T-cell (primary cell): Measurements from ENCODE around the gene PPP4R4. TPM values are rescaled to one million over a fixed set of nuclear protein-coding genes. Genes with fewer than 3 reads are reported as not detected.

Experiments
- ATAC-seq, 4 experiments: fragments of 200-7000 bp in 3 of 4; fragments of 150-1000 bp in 1 of 4; cut with Tn5 transposase; replicated peaks in 1 of 4; 1 replicate in 3 of 4; 2 replicates in 1 of 4; pipeline ENCODE4 v1.10.0; 2021; ENCODE audit warnings: moderate library complexity in 3 of 4, mild to moderate bottlenecking in 2 of 4, moderate number of reproducible peaks in 1 of 4
- CTCF ChIA-PET, 2 donors: fragments of 300-600 bp; sonication (Branson Sonifier 250); formaldehyde crosslinking; loops; one replicate each; lab custom pipeline; 2022; ENCODE audit warnings: antibody characterized with exemption in 2 of 2; lab: Charles Lee
- POLR2A ChIA-PET, 2 donors: fragments of 300-600 bp; sonication (Branson Sonifier 250); formaldehyde crosslinking; loops; one replicate each; lab custom pipeline; 2022; ENCODE audit warnings: antibody characterized with exemption in 2 of 2; lab: Charles Lee
- DNase-seq, 35 experiments: peaks; one replicate each; pipeline versions ENCODE4 v3.0.0 to v3.0.0-alpha.2; 2013 to 2023
- H3K27ac ChIP-seq: one replicate; pipeline ENCODE4 v1.5.1; 2013; ENCODE audit warnings: low read length
- H3K27me3 ChIP-seq, 2 experiments: replicated peaks in 1 of 2; 1 replicate in 1 of 2; 2 replicates in 1 of 2; pipeline versions ENCODE4 v1.6.1 to v1.7.0; 2013; ENCODE audit warnings: low read length in 1 of 2, mixed read lengths in 1 of 2; ENCODE audit not compliant: control insufficient read depth in 2 of 2, insufficient read depth in 2 of 2; ENCODE audit errors: extremely low read depth in 1 of 2
- H3K36me3 ChIP-seq, 2 donors: 1 replicate in 1 of 2; 2 replicates in 1 of 2; pipeline versions ENCODE4 v1.6.1 to v1.7.0; 2013; ENCODE audit warnings: low read length in 1 of 2; ENCODE audit not compliant: control insufficient read depth in 2 of 2, insufficient read depth in 1 of 2; ENCODE audit errors: extremely low read depth in 1 of 2
- H3K4me1 ChIP-seq, 2 experiments: 1 replicate in 1 of 2; 2 replicates in 1 of 2; pipeline versions ENCODE4 v1.6.1 to v1.7.0; 2013; ENCODE audit warnings: low read length in 2 of 2, mixed read lengths in 1 of 2; ENCODE audit not compliant: insufficient read depth in 2 of 2, control insufficient read depth in 1 of 2; ENCODE audit errors: extremely low read depth in 1 of 2
- H3K4me3 ChIP-seq, 2 donors: 1 replicate in 1 of 2; 2 replicates in 1 of 2; pipeline versions ENCODE4 v1.5.1 to v1.7.0; 2013; ENCODE audit warnings: mild to moderate bottlenecking in 2 of 2, low read length in 1 of 2, moderate library complexity in 1 of 2; ENCODE audit not compliant: control insufficient read depth in 1 of 2; ENCODE audit errors: extremely low read depth in 1 of 2
- H3K9me3 ChIP-seq: 2 replicates; pipeline ENCODE4 v1.7.0; 2013
- H3K27ac Mint-ChIP-seq, 2 donors: one replicate each; pipeline ENCODE4 v1.8.0; 2020 to 2021; ENCODE audit warnings: mild to moderate bottlenecking in 2 of 2, mixed read lengths in 2 of 2
- H3K27me3 Mint-ChIP-seq, 2 donors: one replicate each; pipeline ENCODE4 v1.8.0; 2021 to 2022; ENCODE audit warnings: mixed read lengths in 2 of 2
- H3K36me3 Mint-ChIP-seq: one replicate; pipeline ENCODE4 v1.8.0; 2021; ENCODE audit warnings: mixed read lengths
- H3K4me1 Mint-ChIP-seq, 3 donors: one replicate each; pipeline ENCODE4 v1.8.0; 2020 to 2022; ENCODE audit warnings: mixed read lengths in 3 of 3, mild to moderate bottlenecking in 1 of 3
- H3K4me3 Mint-ChIP-seq, 3 donors: one replicate each; pipeline ENCODE4 v1.8.0; 2020 to 2022; ENCODE audit warnings: mild to moderate bottlenecking in 3 of 3, mixed read lengths in 3 of 3, moderate library complexity in 3 of 3
- H3K9me3 Mint-ChIP-seq, 3 donors: one replicate each; pipeline ENCODE4 v1.8.0; 2020 to 2022; ENCODE audit warnings: mixed read lengths in 3 of 3
- WGBS: methylation state at CpG from one replicate; pipeline ENCODE4 v1.1.5; 2013; ENCODE audit warnings: missing lambda C conversion rate; ENCODE audit not compliant: insufficient coverage; 5-methylcytosine and 5-hydroxymethylcytosine counted together
- total RNA-seq, 35 experiments: library from RNA in 6 of 35; stranded (reverse) in 6 of 35; fragments of 120-200 nt in 1 of 35; gene quantifications; one replicate each; pipeline versions ENCODE4 v1.2.1 to v1.2.4 and lab custom pipeline; 2013 to 2026

Gene PPP4R4
- total RNA-seq, 5 donors from 2014 or later (not counting 1 experiment from before 2014, with no cell fraction given): 0.41 to 2.5 (median 1.3) TPM

DNA sequence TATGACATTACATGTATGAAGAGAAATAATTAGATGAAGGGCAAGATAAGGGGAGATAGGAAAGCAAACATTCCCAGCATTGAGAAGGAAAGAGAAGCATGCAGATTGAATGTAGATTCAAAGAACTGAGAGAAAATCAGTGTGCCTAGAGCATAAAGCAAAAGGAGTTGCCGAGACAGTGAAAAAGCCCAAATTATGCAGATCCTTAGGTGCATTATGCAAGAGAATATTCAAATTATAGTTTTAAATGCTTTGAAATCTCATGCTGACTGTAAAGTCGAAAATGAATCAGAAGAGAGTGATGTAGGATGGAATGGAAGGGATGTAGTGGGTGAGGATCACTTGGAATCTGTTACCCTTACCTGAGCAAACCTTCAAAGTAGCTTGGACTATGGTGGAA lies 49.9 kb downstream of the PPP4R4 start:
- Histone ChIP-seq H3K27ac (no peak overlapping the region), H3K4me1 (no peaks in the 10 kb centered on the region), H3K27me3 (no peaks in the 10 kb centered on the region), H3K4me3 (no peak overlapping the region), H3K9me3 (peaks cover 4% of the 10 kb centered on the region), H3K36me3 (no peaks in the 10 kb centered on the region)
- H3K4me1 Mint-ChIP-seq: peaks cover 0 to 2% (median 0%) of the 10 kb centered on the region in 3 donors
- ATAC-seq (no peak), DNase-seq (no peak)
- no CpG with 5 or more reads among the region's 2 CpGs for WGBS
- no peak overlapping the region for H3K27ac Mint-ChIP-seq
- peaks cover 0 to 22% (median 4%) of the 10 kb centered on the region in 3 donors for H3K9me3 Mint-ChIP-seq
- ChIA-PET CTCF (interaction anchor here in 1 of 2 donors (0.6 kb wide), 1 partner anchor 87 kb away, joined by 3 read pairs; no protein-coding TSS in a partner anchor), POLR2A (no interaction called here)
- H3K36me3 Mint-ChIP-seq: peaks cover 2% of the 10 kb centered on the region
- H3K27me3 Mint-ChIP-seq: peaks cover 0 to 7% of the 10 kb centered on the region in 2 donors
- H3K4me3 Mint-ChIP-seq: no peak overlapping the region

DNA sequence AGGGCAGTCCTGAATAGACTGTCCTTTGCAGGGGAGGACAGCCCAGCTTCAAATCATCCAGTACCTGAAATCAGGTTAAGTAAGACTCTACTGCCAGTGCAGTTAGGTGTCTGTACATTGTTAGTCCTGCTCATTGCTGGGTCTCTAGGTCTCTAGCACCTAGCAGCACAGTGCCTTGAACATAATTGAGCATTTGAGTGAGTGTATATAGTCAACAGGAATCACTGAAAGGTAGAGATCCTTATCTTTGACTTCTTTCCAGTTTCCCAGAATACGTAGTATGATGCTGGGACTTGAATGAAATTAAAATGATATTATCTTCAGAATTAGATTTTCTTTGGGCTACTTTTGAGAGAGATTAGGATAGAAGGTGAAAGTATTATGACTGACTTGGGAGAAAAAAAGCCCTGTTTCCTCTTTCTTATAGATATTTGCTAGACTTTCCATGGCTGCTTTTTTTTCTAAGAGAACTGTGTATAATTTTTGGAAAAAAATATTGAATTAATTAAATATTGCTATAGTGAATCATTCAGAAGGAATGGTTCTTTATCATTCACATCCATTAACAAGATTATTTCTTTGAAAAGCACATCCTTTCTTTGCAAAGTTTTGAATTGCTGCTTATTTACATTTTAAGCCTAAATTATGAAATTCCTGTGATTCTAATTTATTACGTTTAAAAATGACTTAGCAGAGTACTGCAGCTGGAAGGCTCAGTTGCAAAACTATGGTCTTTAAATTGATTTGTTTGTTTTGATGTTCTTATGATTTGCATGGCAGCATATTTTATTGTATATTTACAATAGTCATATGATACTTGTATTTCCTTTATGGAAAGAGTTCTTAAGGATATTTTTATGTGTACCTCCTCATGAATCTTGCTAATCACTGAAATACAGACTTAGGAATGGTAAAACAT lies 51.6 kb downstream of the PPP4R4 start:
- Mint-ChIP-seq H3K27me3 (peaks cover 0 to 8% of the 10 kb centered on the region in 2 donors), H3K4me3 (no peak overlapping the region), H3K36me3 (peaks cover 5% of the 10 kb centered on the region), H3K4me1 (peaks cover 0 to 2% (median 0%) of the 10 kb centered on the region in 3 donors), H3K9me3 (peaks cover 0 to 21% (median 4%) of the 10 kb centered on the region in 3 donors), H3K27ac (no peak overlapping the region)
- H3K36me3 ChIP-seq: no peaks in the 10 kb centered on the region
- peaks cover 4% of the 10 kb centered on the region for H3K9me3 ChIP-seq
- H3K27ac ChIP-seq: no peak overlapping the region
- ChIA-PET POLR2A (no interaction called here), CTCF (no interaction called here)
- DNase-seq (no peak), ATAC-seq (no peak)
- WGBS: no CpG with 5 or more reads among the region's 2 CpGs
- peaks cover 0 to 2% of the 10 kb centered on the region in 2 experiments for H3K27me3 ChIP-seq
- no peaks in the 10 kb centered on the region for H3K4me1 ChIP-seq
- no peak overlapping the region for H3K4me3 ChIP-seq

DNA sequence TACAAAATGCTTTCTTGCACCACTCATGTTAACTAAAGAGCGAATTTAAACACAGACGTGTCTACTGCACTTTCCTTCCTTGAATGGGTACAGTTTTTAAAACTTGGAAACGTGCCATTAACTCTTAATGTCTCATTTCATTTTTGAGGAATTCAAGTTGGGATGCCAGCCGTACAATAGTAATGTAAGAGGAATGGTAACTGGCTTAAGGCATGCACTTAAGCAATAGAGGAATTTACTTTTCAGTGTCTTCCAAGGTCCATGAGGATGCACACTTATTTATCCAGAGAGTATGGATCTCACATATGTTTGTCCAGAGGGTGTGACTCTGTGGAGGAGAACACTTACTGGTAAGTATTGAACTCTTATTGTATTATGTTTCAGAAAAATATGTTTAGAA lies 52.9 kb downstream of the PPP4R4 start:
- no peak overlapping the region for H3K27ac ChIP-seq
- H3K36me3 Mint-ChIP-seq: peaks cover 5% of the 10 kb centered on the region
- H3K4me3 ChIP-seq: no peak overlapping the region
- ATAC-seq (no peak), DNase-seq (no peak)
- peaks cover 0 to 2% (median 0%) of the 10 kb centered on the region in 3 donors for H3K4me1 Mint-ChIP-seq
- no CpG with 5 or more reads among the region's 4 CpGs for WGBS
- H3K4me3 Mint-ChIP-seq: no peak overlapping the region
- ChIA-PET POLR2A (no interaction called here), CTCF (interaction anchor here in 1 of 2 donors (0.5 kb wide), 1 partner anchor 1004 kb away, joined by 3 read pairs; no protein-coding TSS in a partner anchor)
- H3K9me3 Mint-ChIP-seq: peaks cover 0 to 11% (median 4%) of the 10 kb centered on the region in 3 donors
- peaks cover 0 to 2% of the 10 kb centered on the region in 2 experiments for H3K27me3 ChIP-seq
- no peaks in the 10 kb centered on the region for H3K9me3 ChIP-seq
- peaks cover 0 to 7% of the 10 kb centered on the region in 2 donors for H3K27me3 Mint-ChIP-seq
- H3K4me1 ChIP-seq: no peaks in the 10 kb centered on the region
- H3K36me3 ChIP-seq: no peaks in the 10 kb centered on the region
- no peak overlapping the region for H3K27ac Mint-ChIP-seq

DNA sequence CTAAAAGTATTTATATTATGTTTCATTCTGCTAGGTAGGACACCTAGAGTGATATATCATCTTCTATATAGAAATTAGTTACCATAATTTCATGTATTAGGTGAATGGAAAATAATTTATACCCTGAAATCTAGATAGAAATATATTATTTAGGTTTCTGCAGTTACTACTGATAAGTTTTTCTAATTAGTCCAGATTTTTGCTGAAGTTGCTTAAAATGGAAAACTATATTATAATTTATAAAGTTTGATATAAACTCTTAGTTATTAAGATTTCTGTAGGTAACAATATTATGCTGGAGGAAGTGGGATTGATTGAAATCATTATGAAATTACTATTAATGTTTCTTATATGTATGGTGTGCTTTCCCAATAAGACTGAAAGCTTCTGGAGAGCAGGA lies 62.9 kb downstream of the PPP4R4 start:
- Mint-ChIP-seq H3K4me3 (no peak overlapping the region), H3K36me3 (no peaks in the 10 kb centered on the region), H3K27me3 (peaks cover 0 to 1% of the 10 kb centered on the region in 2 donors), H3K27ac (no peak overlapping the region), H3K4me1 (no peaks in the 10 kb centered on the region), H3K9me3 (no peaks in the 10 kb centered on the region)
- Histone ChIP-seq H3K4me3 (no peak overlapping the region), H3K27me3 (no peaks in the 10 kb centered on the region), H3K27ac (no peak overlapping the region), H3K36me3 (no peaks in the 10 kb centered on the region), H3K4me1 (no peaks in the 10 kb centered on the region), H3K9me3 (no peaks in the 10 kb centered on the region)
- no peak for DNase-seq
- CTCF ChIA-PET: no interaction called here
- POLR2A ChIA-PET: no interaction called here
- no peak for ATAC-seq

DNA sequence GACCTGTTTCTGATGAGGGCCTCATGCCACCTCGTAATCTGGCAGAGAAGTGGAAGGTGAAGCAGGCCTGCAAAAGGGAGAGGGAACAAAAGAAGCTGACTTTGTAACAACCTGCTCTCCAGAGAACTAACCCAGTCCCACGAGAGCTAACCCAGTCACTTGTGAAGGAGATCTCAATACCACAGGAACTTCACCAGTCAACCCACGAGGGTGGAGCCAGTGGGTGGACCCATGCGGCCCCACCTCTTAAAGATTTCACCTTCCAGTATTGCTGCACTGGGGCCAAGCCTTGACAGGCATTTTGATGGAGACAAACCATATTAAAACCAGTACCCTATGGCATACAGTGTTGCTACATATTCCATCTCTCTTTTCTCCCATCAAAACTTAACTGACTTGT lies 63.9 kb downstream of the PPP4R4 start:
- Mint-ChIP-seq H3K27me3 (peaks cover 0 to 4% of the 10 kb centered on the region in 2 donors), H3K9me3 (no peaks in the 10 kb centered on the region), H3K27ac (no peak overlapping the region), H3K36me3 (no peaks in the 10 kb centered on the region), H3K4me1 (no peaks in the 10 kb centered on the region), H3K4me3 (no peak overlapping the region)
- no peaks in the 10 kb centered on the region for H3K4me1 ChIP-seq
- no peak for ATAC-seq
- no peak for DNase-seq
- no peaks in the 10 kb centered on the region for H3K9me3 ChIP-seq
- no peaks in the 10 kb centered on the region for H3K36me3 ChIP-seq
- no peak overlapping the region for H3K4me3 ChIP-seq
- 27% methylated on average over 1 of the region's 4 CpGs for WGBS
- H3K27ac ChIP-seq: no peak overlapping the region
- POLR2A ChIA-PET: no interaction called here
- no peaks in the 10 kb centered on the region for H3K27me3 ChIP-seq
- CTCF ChIA-PET: no interaction called here

DNA sequence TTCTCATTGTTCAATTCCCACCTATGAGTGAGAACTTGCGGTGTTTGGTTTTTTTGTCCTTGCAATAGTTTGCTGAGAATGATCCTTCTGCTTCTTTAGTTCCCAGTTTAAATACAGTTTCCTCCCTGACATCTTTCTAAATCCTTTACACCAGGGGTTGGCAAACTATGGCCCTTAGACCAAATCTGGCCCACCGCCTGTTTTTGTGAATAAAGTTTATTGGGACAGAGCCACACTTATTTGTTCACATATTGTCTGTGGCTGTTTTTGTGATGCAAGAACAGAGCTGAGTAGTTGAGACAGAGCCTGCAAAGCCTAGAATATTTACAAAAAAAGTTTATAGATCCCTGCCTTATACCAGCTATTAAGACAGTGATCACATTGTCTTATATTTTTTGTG lies 65.3 kb downstream of the PPP4R4 start:
- POLR2A ChIA-PET: no interaction called here
- no peaks in the 10 kb centered on the region for H3K27me3 ChIP-seq
- H3K4me1 ChIP-seq: no peaks in the 10 kb centered on the region
- Mint-ChIP-seq H3K36me3 (no peaks in the 10 kb centered on the region), H3K4me3 (no peak overlapping the region), H3K9me3 (no peaks in the 10 kb centered on the region), H3K27me3 (peaks cover 0 to 11% of the 10 kb centered on the region in 2 donors), H3K27ac (no peak overlapping the region), H3K4me1 (no peaks in the 10 kb centered on the region)
- H3K36me3 ChIP-seq: no peaks in the 10 kb centered on the region
- H3K4me3 ChIP-seq: no peak overlapping the region
- no peak overlapping the region for H3K27ac ChIP-seq
- ATAC-seq (no peak), DNase-seq (no peak)
- no peaks in the 10 kb centered on the region for H3K9me3 ChIP-seq
- CTCF ChIA-PET: no interaction called here
- WGBS: no CpG with 5 or more reads among the region's 2 CpGs
